WTC11 (cell line): ENCODE data around the gene ZNF165.

ENCODE experiments used
- CBFB ChIP-seq: sonication (generic); formaldehyde crosslinking; IDR thresholded peaks from 2 replicates; pipeline ENCODE4 v1.8.1; 2022; ENCODE audit warnings: mild to moderate bottlenecking, low read depth, missing genetic modification reagents
- CREB1 ChIP-seq: sonication (generic); formaldehyde crosslinking; IDR thresholded peaks from 2 replicates; pipeline ENCODE4 v1.8.0; 2023; ENCODE audit warnings: mild to moderate bottlenecking, missing genetic modification reagents
- FOXK1 ChIP-seq: sonication (generic); formaldehyde crosslinking; IDR thresholded peaks from 2 replicates; pipeline ENCODE4 v1.8.0; 2022; ENCODE audit warnings: mild to moderate bottlenecking, moderate library complexity, missing genetic modification reagents
- GRHL2 ChIP-seq: fragments of 250-450 bp; sonication (Bioruptor Pico); IDR thresholded peaks from 2 replicates; pipeline ENCODE4 v1.8.0; 2022; ENCODE audit warnings: mild to moderate bottlenecking, moderate library complexity; ENCODE audit not compliant: insufficient replicate concordance, severe bottlenecking
- JUN ChIP-seq: sonication (generic); formaldehyde crosslinking; IDR thresholded peaks from 2 replicates; pipeline ENCODE4 v1.8.0; 2023; ENCODE audit warnings: mild to moderate bottlenecking, missing genetic modification reagents
- NFYB ChIP-seq: sonication (generic); formaldehyde crosslinking; conservative IDR thresholded peaks from 2 replicates; pipeline ENCODE4 v1.8.0; 2022; ENCODE audit warnings: low read depth, missing genetic modification reagents
- TCF7 ChIP-seq: sonication (generic); formaldehyde crosslinking; IDR thresholded peaks from 2 replicates; pipeline ENCODE4 v1.8.0; 2022; ENCODE audit warnings: mild to moderate bottlenecking, low read depth, missing genetic modification reagents, moderate library complexity
- ZNF416 ChIP-seq: fragments of 250-450 bp; sonication (Bioruptor Pico); IDR thresholded peaks from 2 replicates; pipeline ENCODE4 v1.9.0; 2021; ENCODE audit warnings: mild to moderate bottlenecking, inconsistent platforms
- ZNF512 ChIP-seq: sonication (generic); formaldehyde crosslinking; IDR thresholded peaks from 2 replicates; pipeline ENCODE4 v1.8.1; 2022; ENCODE audit warnings: missing genetic modification reagents, borderline replicate concordance
- TF ChIP-seq, protein P1 (sequence below): fragments of 200-600 bp; IDR thresholded peaks from 2 replicates; pipeline ENCODE4 v1.8.0; 2022; ENCODE audit warnings: antibody characterized with exemption
- TF ChIP-seq, protein P2 (sequence below): sonication (generic); formaldehyde crosslinking; IDR thresholded peaks from 2 replicates; pipeline ENCODE4 v1.8.1; 2023; ENCODE audit warnings: mild to moderate bottlenecking, missing genetic modification reagents
- TF ChIP-seq, protein P3 (sequence below): sonication (generic); formaldehyde crosslinking; IDR thresholded peaks from 2 replicates; pipeline ENCODE4 v1.8.0; 2022; ENCODE audit warnings: mild to moderate bottlenecking, missing genetic modification reagents

DNA sequence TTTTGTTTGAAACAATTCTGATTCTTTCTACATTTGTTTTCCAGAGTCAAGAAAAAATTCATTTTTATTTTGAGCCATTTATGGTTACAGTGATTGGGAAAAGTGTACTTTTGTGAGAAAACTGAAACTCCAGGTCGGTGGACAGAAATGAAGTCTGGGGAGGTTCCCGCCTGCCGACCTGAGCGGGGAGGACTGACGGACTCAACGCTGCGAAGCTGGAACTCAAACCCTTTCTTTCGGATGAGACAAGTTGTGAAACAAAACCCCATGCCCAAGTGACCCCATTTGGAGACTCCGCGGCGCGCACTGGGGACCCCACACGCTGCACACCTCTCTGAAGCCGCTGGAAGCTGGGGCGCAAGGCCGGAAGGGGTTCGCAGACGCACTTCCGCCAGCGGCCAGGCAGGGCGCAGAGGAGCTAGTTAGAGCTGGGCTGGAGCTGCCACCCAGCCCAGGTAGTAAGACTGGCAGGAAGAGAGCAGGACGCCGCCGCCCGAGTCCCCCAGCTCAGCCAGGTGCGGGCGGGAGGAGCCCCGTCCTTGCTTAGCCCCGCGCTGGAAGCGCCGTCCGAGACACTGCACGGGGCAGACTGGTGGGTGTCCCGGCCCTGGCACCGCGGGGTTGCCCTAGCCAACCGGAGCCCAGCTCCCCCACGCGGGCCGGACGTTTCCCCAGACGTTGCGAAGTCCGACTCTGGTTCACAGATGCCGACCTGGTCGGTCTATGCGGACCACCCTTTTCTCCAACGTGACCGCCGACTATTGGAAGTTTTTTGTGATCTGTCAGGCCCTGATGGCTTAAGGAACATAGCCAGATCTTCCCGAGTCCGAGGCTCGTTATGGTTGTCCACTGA, 24.2 kb downstream of the ZNF165 start:
- TF ChIP-seq TCF7 (CRISPR knock-in tag) (no peak), CBFB (no peak), CREB1 (CRISPR knock-in tag) (no peak), ZNF512 (CRISPR knock-in tag) (no peak), FOXK1 (CRISPR knock-in tag) (peak; percentile 35; the same call in 1 of the 2 replicates), JUN (CRISPR knock-in tag) (no peak), NFYB (CRISPR knock-in tag) (peak; percentile 21; the same call in 1 of the 2 replicates), ZNF416 (CRISPR knock-in tag) (no peak), GRHL2 (CRISPR knock-in tag) (no peak)
- TF ChIP-seq, protein P1, sequence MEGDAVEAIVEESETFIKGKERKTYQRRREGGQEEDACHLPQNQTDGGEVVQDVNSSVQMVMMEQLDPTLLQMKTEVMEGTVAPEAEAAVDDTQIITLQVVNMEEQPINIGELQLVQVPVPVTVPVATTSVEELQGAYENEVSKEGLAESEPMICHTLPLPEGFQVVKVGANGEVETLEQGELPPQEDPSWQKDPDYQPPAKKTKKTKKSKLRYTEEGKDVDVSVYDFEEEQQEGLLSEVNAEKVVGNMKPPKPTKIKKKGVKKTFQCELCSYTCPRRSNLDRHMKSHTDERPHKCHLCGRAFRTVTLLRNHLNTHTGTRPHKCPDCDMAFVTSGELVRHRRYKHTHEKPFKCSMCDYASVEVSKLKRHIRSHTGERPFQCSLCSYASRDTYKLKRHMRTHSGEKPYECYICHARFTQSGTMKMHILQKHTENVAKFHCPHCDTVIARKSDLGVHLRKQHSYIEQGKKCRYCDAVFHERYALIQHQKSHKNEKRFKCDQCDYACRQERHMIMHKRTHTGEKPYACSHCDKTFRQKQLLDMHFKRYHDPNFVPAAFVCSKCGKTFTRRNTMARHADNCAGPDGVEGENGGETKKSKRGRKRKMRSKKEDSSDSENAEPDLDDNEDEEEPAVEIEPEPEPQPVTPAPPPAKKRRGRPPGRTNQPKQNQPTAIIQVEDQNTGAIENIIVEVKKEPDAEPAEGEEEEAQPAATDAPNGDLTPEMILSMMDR: no peak
- TF ChIP-seq, protein P2, sequence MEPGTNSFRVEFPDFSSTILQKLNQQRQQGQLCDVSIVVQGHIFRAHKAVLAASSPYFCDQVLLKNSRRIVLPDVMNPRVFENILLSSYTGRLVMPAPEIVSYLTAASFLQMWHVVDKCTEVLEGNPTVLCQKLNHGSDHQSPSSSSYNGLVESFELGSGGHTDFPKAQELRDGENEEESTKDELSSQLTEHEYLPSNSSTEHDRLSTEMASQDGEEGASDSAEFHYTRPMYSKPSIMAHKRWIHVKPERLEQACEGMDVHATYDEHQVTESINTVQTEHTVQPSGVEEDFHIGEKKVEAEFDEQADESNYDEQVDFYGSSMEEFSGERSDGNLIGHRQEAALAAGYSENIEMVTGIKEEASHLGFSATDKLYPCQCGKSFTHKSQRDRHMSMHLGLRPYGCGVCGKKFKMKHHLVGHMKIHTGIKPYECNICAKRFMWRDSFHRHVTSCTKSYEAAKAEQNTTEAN: no peak
- TF ChIP-seq, protein P3, sequence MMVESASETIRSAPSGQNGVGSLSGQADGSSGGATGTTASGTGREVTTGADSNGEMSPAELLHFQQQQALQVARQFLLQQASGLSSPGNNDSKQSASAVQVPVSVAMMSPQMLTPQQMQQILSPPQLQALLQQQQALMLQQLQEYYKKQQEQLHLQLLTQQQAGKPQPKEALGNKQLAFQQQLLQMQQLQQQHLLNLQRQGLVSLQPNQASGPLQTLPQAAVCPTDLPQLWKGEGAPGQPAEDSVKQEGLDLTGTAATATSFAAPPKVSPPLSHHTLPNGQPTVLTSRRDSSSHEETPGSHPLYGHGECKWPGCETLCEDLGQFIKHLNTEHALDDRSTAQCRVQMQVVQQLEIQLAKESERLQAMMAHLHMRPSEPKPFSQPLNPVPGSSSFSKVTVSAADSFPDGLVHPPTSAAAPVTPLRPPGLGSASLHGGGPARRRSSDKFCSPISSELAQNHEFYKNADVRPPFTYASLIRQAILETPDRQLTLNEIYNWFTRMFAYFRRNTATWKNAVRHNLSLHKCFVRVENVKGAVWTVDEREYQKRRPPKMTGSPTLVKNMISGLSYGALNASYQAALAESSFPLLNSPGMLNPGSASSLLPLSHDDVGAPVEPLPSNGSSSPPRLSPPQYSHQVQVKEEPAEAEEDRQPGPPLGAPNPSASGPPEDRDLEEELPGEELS (CRISPR knock-in tag): peak; percentile 75
